Activated CD8-positive, alpha-beta memory T cell treated with anti-CD3 and anti-CD28 coated beads for 4 hours (primary cell): ENCODE measurements around the gene SURF2.
A peak's percentile ranks its signal among the peaks of the same experiment; 100 is the strongest.
"Not testable (repeated sequence)": the region's sequence is repeated elsewhere in the genome, so short reads cannot be mapped to it uniquely, and the experiment has no call there.

Experiments
- DNase-seq, 2 donors: peaks; one replicate each; pipeline ENCODE4 v3.0.0-alpha.2; 2020; ENCODE audit warnings: low read depth in 2 of 2

SURF2 gene

GRCh38 chr9:133356391-133357091, at the start of gene SURF2, which contains the start of gene SURF1:
Gene SURF2, plus strand, starts transcription at chr9:133356550. Its CDS starts 43 bp downstream, at chr9:133356593.
Gene SURF1, minus strand, starts transcription at chr9:133356487. Its CDS starts 34 bp downstream, at chr9:133356453.
- peak; percentile 73 to 78 for DNase-seq

- DNase-seq, result no peak
Observed at GRCh38 chr9:133307301-133307700, 49.0 kb upstream of the SURF2 start.

- DNase-seq, result no peak
Observed at GRCh38 chr9:133309608-133310007, 46.7 kb upstream of the SURF2 start.

- DNase-seq, result no peak
Observed at GRCh38 chr9:133315997-133316396, 40.4 kb upstream of the SURF2 start.

GRCh38 chr9:133317551-133317950, 38.8 kb upstream of the SURF2 start:
- DNase-seq, result not testable (repeated sequence)

GRCh38 chr9:133320421-133320881, 35.9 kb upstream of the SURF2 start:
- DNase-seq, result no peak

GRCh38 chr9:133321411-133321935, 34.9 kb upstream of the SURF2 start:
- no peak for DNase-seq

- no peak for DNase-seq
Observed at GRCh38 chr9:133322701-133323100, 33.6 kb upstream of the SURF2 start.

GRCh38 chr9:133323211-133323610, 33.1 kb upstream of the SURF2 start:
- no peak for DNase-seq

GRCh38 chr9:133323991-133324703, 32.2 kb upstream of the SURF2 start:
- DNase-seq, result no peak

- not testable (repeated sequence) for DNase-seq
Observed at GRCh38 chr9:133327021-133327420, 29.3 kb upstream of the SURF2 start.

- DNase-seq, result no peak
Observed at GRCh38 chr9:133327834-133328484, 28.4 kb upstream of the SURF2 start.

- DNase-seq, result not testable (repeated sequence)
Observed at GRCh38 chr9:133329306-133330156, 26.8 kb upstream of the SURF2 start.

- DNase-seq, result no peak
Observed at GRCh38 chr9:133331221-133331620, 25.1 kb upstream of the SURF2 start.

- DNase-seq, result no peak
Observed at GRCh38 chr9:133331641-133332380, 24.5 kb upstream of the SURF2 start.

GRCh38 chr9:133332381-133332730, 24.0 kb upstream of the SURF2 start:
- no peak for DNase-seq

- no peak for DNase-seq
Observed at GRCh38 chr9:133333011-133333410, 23.3 kb upstream of the SURF2 start.

GRCh38 chr9:133333566-133333965, 22.8 kb upstream of the SURF2 start:
- DNase-seq, result no peak

- DNase-seq, result no peak
Observed at GRCh38 chr9:133334161-133334560, 22.2 kb upstream of the SURF2 start.

GRCh38 chr9:133334888-133335287, 21.5 kb upstream of the SURF2 start:
- DNase-seq, result not testable (repeated sequence)
